Astrocyte of the cerebellum (primary cell): ENCODE results near the gene FNDC4.

ENCODE experiments used
- DNase-seq: peaks from one replicate; pipeline ENCODE4 v3.0.0-alpha.2; 2011; ENCODE audit warnings: low read depth
- H3K4me3 ChIP-seq: 2 replicates; pipeline ENCODE4 v1.5.1; 2011; ENCODE audit warnings: mild to moderate bottlenecking, low read depth, low read length, moderate library complexity
- CTCF ChIP-seq: IDR thresholded peaks from 2 replicates; pipeline ENCODE4 v1.5.1; 2012; ENCODE audit warnings: low read length, low read depth, moderate library complexity, mild to moderate bottlenecking; ENCODE audit errors: missing control alignments
- in situ Hi-C: cut with HindIII; loops from 2 replicates; pipeline ENCODE4 v1.10.0; 2017; ENCODE audit warnings: low sequenced_read_pairs

FNDC4 gene

GRCh38 chr2:27522400-27522945 lies 27.5 kb upstream of the FNDC4 start:
- TF ChIP-seq CTCF = no peak
- DNase-seq = no peak
- in situ Hi-C loops = no loop called here
- no peak overlapping the region for H3K4me3 ChIP-seq

- in situ Hi-C loops = no loop called here
- TF ChIP-seq CTCF = no peak
- H3K4me3 ChIP-seq = no peak overlapping the region
- DNase-seq = no peak
Observed at GRCh38 chr2:27520316-27520715, 25.3 kb upstream of the FNDC4 start.

GRCh38 chr2:27518782-27519113 lies 23.7 kb upstream of the FNDC4 start:
- no peak for TF ChIP-seq CTCF
- in situ Hi-C loops = no loop called here

GRCh38 chr2:27518113-27518781 lies 23.2 kb upstream of the FNDC4 start:
- in situ Hi-C loops = no loop called here
- H3K4me3 ChIP-seq = no peak overlapping the region
- TF ChIP-seq CTCF = no peak
- DNase-seq = no peak

More at GRCh38 chr2:27518782-27519113, 23.7 kb upstream of the FNDC4 start:
- no peak overlapping the region for H3K4me3 ChIP-seq
- no peak for DNase-seq

GRCh38 chr2:27509326-27509725 lies 14.3 kb upstream of the FNDC4 start:
- no peak for TF ChIP-seq CTCF
- peak; percentile 59 for DNase-seq

GRCh38 chr2:27507293-27507692 lies 12.3 kb upstream of the FNDC4 start:
- TF ChIP-seq CTCF = no peak
- in situ Hi-C loops = no loop called here
- H3K4me3 ChIP-seq = no peak overlapping the region
- DNase-seq = no peak

More at GRCh38 chr2:27509326-27509725, 14.3 kb upstream of the FNDC4 start:
- in situ Hi-C loops = no loop called here
- no peak overlapping the region for H3K4me3 ChIP-seq

- no peak for TF ChIP-seq CTCF
- no peak for DNase-seq
- H3K4me3 ChIP-seq = no peak overlapping the region
- in situ Hi-C loops = no loop called here
Observed at GRCh38 chr2:27506587-27506986, 11.6 kb upstream of the FNDC4 start.
